Measurements from ENCODE around the gene C1QTNF7. TPM values are rescaled to one million over a fixed set of nuclear protein-coding genes. Genes with fewer than 3 reads are reported as not detected.
A peak's percentile ranks its signal among the peaks of the same experiment; 100 is the strongest.

Gene C1QTNF7, protein sequence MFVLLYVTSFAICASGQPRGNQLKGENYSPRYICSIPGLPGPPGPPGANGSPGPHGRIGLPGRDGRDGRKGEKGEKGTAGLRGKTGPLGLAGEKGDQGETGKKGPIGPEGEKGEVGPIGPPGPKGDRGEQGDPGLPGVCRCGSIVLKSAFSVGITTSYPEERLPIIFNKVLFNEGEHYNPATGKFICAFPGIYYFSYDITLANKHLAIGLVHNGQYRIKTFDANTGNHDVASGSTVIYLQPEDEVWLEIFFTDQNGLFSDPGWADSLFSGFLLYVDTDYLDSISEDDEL
- total RNA-seq (2014; rRNA removed; shearing (Covaris generic)) (not detected in 2 replicates), polyA plus RNA-seq (2016; fragmentation: Nextera tagmentation; extraction: Ambion mirVana) (not detected in 2 replicates)

DNA sequence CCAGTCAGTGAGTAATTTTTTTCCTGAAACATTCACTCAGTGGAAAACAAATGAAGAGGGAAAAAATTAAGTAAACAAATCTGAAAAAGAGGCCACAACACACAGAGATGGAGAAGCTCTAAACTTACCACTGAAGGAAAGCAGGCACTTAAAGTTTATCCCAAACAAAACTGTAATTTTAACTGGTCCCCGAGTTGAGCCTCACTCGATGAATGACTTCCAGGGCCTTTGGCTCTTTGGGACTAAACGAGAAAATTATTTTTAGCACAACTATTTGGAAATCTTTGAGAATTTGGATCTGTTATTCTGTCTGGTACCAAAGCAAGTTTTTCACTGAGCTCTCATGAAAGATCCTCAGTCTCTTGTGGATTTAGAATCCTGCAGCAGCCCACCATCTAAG is at the start of gene C1QTNF7:
Gene C1QTNF7, plus strand, starts transcription at position 333 of the 400 bp plus-strand sequence. CDS start 7,711 bp downstream, outside the sequence.
- H2AFZ ChIP-seq = no peak within 1 kb of the TSS
- H3K9ac ChIP-seq = no peak within 1 kb of the TSS
- no peak for DNase-seq
- no peaks in the 10 kb centered on the region for H3F3A ChIP-seq (ENCODE audit: insufficient read depth)
- H3K4me2 ChIP-seq (ENCODE audit: unreplicated experiment) = no peak within 1 kb of the TSS
- H3K9me3 ChIP-seq (ENCODE audit: low read depth) = no peaks in the 10 kb centered on the region
- WGBS, 2 experiments (ENCODE audit: low coverage in 1 of 2, low lambda C conversion rate in 2 of 2, missing lambda C conversion rate in 2 of 2) = 21 to 23% methylated on average over 3 of the region's 3 CpGs
- in situ Hi-C loops (cut with MboI) = no loop called here
- TF ChIP-seq EZH2 (IDR thresholded peaks at IDR 0.05; ENCODE audit: insufficient read depth, poor library complexity, severe bottlenecking) = no peak
- TF ChIP-seq EZH2phosphoT487 (IDR thresholded peaks at IDR 0.05; ENCODE audit: insufficient read depth, low read depth) = no peak
- H3K4me1 ChIP-seq (ENCODE audit: insufficient read depth) = no peaks in the 10 kb centered on the region
- H4K20me1 ChIP-seq (ENCODE audit: insufficient read depth) = no peaks in the 10 kb centered on the region
- H3K9me2 ChIP-seq (ENCODE audit: insufficient read depth) = no peaks in the 10 kb centered on the region
- H3K27me3 ChIP-seq (replicated peaks; ENCODE audit: insufficient read depth) = peaks cover 3% of the 10 kb centered on the region; the same call in 1 of the 2 replicates
- no peak within 1 kb of the TSS for H3K27ac ChIP-seq
- no peaks in the 10 kb centered on the region for H3K79me2 ChIP-seq (ENCODE audit: insufficient read depth)
- H3K36me3 ChIP-seq (ENCODE audit: low read depth) = no peaks in the 10 kb centered on the region
- no peak within 1 kb of the TSS for H3K4me3 ChIP-seq

DNA sequence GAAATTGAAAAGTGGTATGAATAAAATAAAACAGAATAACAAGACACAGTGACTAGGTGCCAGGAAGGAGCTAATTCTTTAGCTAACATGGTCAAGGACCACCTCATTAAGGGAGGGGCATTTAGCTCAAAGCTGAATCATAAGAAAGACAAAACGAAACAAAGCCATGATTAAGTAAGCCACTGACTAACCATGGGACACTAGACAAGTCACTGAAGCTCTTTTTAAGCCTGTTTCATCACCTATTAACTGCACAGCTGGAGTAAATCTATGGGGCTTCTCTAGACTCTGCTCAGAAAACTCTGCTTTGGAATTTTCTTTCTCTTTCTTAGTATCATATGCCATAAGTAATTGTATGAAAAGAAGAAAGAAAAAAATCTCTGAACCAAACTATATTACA is 49.8 kb upstream of the C1QTNF7 start:
- TF ChIP-seq EZH2 (IDR thresholded peaks at IDR 0.05; ENCODE audit: insufficient read depth, poor library complexity, severe bottlenecking) (no peak), EZH2phosphoT487 (IDR thresholded peaks at IDR 0.05; ENCODE audit: insufficient read depth, low read depth) (no peak)
- H3K9ac ChIP-seq = no peak overlapping the region
- 0% methylated on average over 1 of the region's 1 CpG for WGBS, 2 experiments (ENCODE audit: low coverage in 1 of 2, low lambda C conversion rate in 2 of 2, missing lambda C conversion rate in 2 of 2)
- peaks cover 10% of the 10 kb centered on the region for H3K4me1 ChIP-seq (ENCODE audit: insufficient read depth)
- H3K9me3 ChIP-seq (ENCODE audit: low read depth) = no peaks in the 10 kb centered on the region
- peaks cover 11% of the 10 kb centered on the region; the same call in 1 of the 2 replicates for H3F3A ChIP-seq (ENCODE audit: insufficient read depth)
- H2AFZ ChIP-seq = no peak overlapping the region
- H3K36me3 ChIP-seq (ENCODE audit: low read depth) = no peaks in the 10 kb centered on the region
- no peaks in the 10 kb centered on the region for H3K9me2 ChIP-seq (ENCODE audit: insufficient read depth)
- no peak overlapping the region for H3K27ac ChIP-seq
- no peak overlapping the region for H3K4me3 ChIP-seq
- H3K4me2 ChIP-seq (ENCODE audit: unreplicated experiment) = peak overlapping the region; percentile 13
- DNase-seq = peak; percentile 70
- H3K79me2 ChIP-seq (ENCODE audit: insufficient read depth) = no peaks in the 10 kb centered on the region
- in situ Hi-C loops (cut with MboI) = no loop called here
- H4K20me1 ChIP-seq (ENCODE audit: insufficient read depth) = no peaks in the 10 kb centered on the region
- peaks cover 36% of the 10 kb centered on the region for H3K27me3 ChIP-seq (replicated peaks; ENCODE audit: insufficient read depth)

DNA sequence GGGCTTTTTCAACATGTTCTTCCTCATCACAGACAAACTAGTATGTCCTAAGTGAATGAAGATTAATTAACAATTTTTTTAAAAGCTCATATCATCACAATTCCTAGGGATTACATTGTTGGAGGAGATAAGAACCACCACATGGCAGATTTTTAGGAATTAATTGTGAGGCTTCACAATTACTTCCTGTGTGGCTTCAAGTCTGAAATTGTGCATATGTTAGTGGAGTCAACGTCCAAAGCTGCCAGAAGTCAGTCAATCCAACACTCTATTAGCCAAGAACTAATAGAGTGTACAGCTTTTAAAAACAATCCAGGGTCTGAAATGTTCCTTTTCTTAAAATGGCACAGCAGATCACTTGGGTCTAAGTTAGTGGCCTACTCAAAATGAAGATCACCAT is 49.3 kb upstream of the C1QTNF7 start:
- Histone ChIP-seq H3F3A (ENCODE audit: insufficient read depth) (peaks cover 11% of the 10 kb centered on the region; the same call in 1 of the 2 replicates), H3K9me3 (ENCODE audit: low read depth) (no peaks in the 10 kb centered on the region), H2AFZ (no peak overlapping the region), H3K4me3 (no peak overlapping the region), H3K27ac (no peak overlapping the region), H3K79me2 (ENCODE audit: insufficient read depth) (no peaks in the 10 kb centered on the region), H3K4me2 (ENCODE audit: unreplicated experiment) (peak overlapping the region; percentile 13), H3K27me3 (replicated peaks; ENCODE audit: insufficient read depth) (peaks cover 39% of the 10 kb centered on the region), H3K9me2 (ENCODE audit: insufficient read depth) (no peaks in the 10 kb centered on the region), H3K9ac (no peak overlapping the region), H3K4me1 (ENCODE audit: insufficient read depth) (peaks cover 10% of the 10 kb centered on the region), H3K36me3 (ENCODE audit: low read depth) (no peaks in the 10 kb centered on the region), H4K20me1 (ENCODE audit: insufficient read depth) (no peaks in the 10 kb centered on the region)
- no peak for TF ChIP-seq EZH2 (IDR thresholded peaks at IDR 0.05; ENCODE audit: insufficient read depth, poor library complexity, severe bottlenecking)
- TF ChIP-seq EZH2phosphoT487 (IDR thresholded peaks at IDR 0.05; ENCODE audit: insufficient read depth, low read depth) = no peak
- 5 to 14% methylated on average over 1 of the region's 1 CpG for WGBS, 2 experiments (ENCODE audit: low coverage in 1 of 2, low lambda C conversion rate in 2 of 2, missing lambda C conversion rate in 2 of 2)
- DNase-seq = no peak
- in situ Hi-C loops (cut with MboI) = no loop called here

DNA sequence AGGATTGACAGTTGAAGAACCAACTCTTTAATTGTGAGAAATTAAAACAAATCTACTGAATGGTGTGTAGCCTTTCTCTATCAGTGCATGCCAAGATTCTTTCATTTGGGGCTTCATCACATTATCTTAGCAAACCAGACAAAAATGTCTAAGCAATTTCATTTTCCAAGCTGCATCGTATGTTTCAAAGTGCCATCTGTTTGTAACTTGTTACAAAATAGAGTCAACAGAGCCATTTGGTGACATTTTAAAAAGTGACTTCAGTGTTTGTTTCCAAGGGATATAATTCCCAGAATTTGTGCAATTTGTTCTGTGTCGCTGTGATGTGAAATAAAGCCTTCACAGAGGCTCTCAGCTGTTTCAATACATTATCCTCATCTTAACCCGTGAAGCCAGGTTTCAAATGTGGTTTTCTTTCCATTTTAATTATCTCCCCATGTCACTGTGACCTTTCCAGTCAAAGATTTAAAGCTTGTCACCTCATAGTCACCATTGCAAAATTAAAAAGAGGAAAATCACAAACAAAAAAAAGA is 46.0 kb upstream of the C1QTNF7 start:
- H3F3A ChIP-seq (ENCODE audit: insufficient read depth) = peaks cover 9% of the 10 kb centered on the region; the same call in 1 of the 2 replicates
- 22 to 28% methylated on average over 3 of the region's 3 CpGs for WGBS, 2 experiments (ENCODE audit: low coverage in 1 of 2, low lambda C conversion rate in 2 of 2, missing lambda C conversion rate in 2 of 2)
- no peak overlapping the region for H3K4me3 ChIP-seq
- H3K9me3 ChIP-seq (ENCODE audit: low read depth) = no peaks in the 10 kb centered on the region
- H3K9ac ChIP-seq = no peak overlapping the region
- H3K79me2 ChIP-seq (ENCODE audit: insufficient read depth) = no peaks in the 10 kb centered on the region
- no peak for DNase-seq
- no peak overlapping the region for H2AFZ ChIP-seq
- in situ Hi-C loops (cut with MboI) = no loop called here
- H3K9me2 ChIP-seq (ENCODE audit: insufficient read depth) = no peaks in the 10 kb centered on the region
- H3K4me2 ChIP-seq (ENCODE audit: unreplicated experiment) = no peak overlapping the region
- no peak overlapping the region for H3K27ac ChIP-seq
- peaks cover 53% of the 10 kb centered on the region for H3K27me3 ChIP-seq (replicated peaks; ENCODE audit: insufficient read depth)
- no peaks in the 10 kb centered on the region for H3K36me3 ChIP-seq (ENCODE audit: low read depth)
- TF ChIP-seq EZH2phosphoT487 (IDR thresholded peaks at IDR 0.05; ENCODE audit: insufficient read depth, low read depth) = no peak
- no peak for TF ChIP-seq EZH2 (IDR thresholded peaks at IDR 0.05; ENCODE audit: insufficient read depth, poor library complexity, severe bottlenecking)
- peaks cover 10% of the 10 kb centered on the region for H3K4me1 ChIP-seq (ENCODE audit: insufficient read depth)
- H4K20me1 ChIP-seq (ENCODE audit: insufficient read depth) = no peaks in the 10 kb centered on the region
